ENCODE results near the gene SLC16A5.
A peak's percentile ranks its signal among the peaks of the same experiment; 100 is the strongest.

SLC16A5 gene

DNA sequence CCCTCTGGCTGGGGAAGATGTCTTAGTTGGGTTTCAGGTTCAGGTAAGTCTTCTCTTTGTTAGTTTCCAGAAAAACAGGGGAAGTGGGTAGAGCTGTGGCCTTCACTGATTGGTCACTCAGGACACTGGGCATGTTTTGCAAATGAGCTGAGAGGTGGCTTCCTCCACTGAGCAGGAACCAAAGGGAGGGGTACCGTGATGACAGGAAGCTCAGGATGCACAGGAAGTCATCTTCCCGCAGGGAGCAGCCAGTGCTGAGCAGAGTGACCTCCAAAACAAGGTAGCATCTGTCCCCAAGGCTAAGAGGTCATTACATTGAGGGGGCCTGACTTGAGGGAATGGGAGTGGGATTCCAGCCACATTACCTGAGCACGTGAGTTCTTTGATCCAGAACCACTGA is 38.2 kb downstream of the SLC16A5 start:
- no peak for TF ChIP-seq FOXM1 (IDR thresholded peaks at IDR 0.05; ENCODE audit: borderline replicate concordance, low read depth)
- no peak for TF ChIP-seq ZBTB7A (IDR thresholded peaks at IDR 0.05; ENCODE audit: low read depth)

DNA sequence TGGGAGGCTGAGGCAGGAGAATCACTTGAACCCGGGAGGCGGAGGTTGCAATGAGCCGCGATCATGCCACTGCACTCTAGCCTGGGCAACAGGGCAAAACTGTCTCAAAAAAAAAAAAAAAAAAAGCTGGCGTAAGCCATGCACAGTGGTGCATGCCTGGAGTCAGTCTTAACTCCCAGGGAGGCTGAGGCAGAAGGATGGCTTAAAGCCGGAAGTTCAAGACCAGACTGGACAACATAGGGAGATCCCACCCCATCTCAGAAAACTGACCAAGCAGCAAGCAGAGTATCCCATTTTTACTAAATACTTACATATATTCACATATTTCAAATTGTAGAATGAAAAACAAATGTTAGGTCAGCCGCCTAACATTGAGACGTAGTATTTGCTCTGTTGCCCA is 39.2 kb downstream of the SLC16A5 start:
- TF ChIP-seq TEAD4 (IDR thresholded peaks at IDR 0.05) (no peak), YY1 (IDR thresholded peaks at IDR 0.05; ENCODE audit: low read depth) (no peak), EP300 (IDR thresholded peaks at IDR 0.05; ENCODE audit: borderline replicate concordance) (no peak), FOXM1 (IDR thresholded peaks at IDR 0.05; ENCODE audit: borderline replicate concordance, low read depth) (no peak), TCF12 (IDR thresholded peaks at IDR 0.05; ENCODE audit: low read depth) (no peak), EGR1 (IDR thresholded peaks at IDR 0.05) (no peak), RAD21 (IDR thresholded peaks at IDR 0.05; ENCODE audit: low read depth) (no peak), CEBPB (IDR thresholded peaks at IDR 0.05) (no peak)

DNA sequence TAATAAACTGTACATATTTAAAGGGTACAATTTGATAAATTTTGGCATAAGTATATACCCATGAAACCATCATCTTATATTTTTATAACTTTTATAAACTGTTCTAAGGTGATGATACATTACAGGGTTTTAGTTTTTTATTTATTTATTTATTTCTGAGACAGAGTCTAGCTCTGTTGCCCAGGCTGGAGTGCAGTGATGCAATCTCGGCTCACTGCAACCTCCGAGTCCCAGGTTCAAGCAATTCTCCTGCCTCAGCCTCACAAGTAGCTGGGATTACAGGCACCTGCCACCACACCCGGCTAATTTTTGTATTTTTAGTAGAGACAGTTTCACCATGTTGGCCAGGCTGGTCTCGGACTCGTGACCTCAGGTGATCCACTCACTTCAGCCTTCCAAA is 40.2 kb downstream of the SLC16A5 start:
- TF ChIP-seq CEBPB (IDR thresholded peaks at IDR 0.05) = 0 out of 2 replicates have a peak, but pooled peaks have one; percentile 2

DNA sequence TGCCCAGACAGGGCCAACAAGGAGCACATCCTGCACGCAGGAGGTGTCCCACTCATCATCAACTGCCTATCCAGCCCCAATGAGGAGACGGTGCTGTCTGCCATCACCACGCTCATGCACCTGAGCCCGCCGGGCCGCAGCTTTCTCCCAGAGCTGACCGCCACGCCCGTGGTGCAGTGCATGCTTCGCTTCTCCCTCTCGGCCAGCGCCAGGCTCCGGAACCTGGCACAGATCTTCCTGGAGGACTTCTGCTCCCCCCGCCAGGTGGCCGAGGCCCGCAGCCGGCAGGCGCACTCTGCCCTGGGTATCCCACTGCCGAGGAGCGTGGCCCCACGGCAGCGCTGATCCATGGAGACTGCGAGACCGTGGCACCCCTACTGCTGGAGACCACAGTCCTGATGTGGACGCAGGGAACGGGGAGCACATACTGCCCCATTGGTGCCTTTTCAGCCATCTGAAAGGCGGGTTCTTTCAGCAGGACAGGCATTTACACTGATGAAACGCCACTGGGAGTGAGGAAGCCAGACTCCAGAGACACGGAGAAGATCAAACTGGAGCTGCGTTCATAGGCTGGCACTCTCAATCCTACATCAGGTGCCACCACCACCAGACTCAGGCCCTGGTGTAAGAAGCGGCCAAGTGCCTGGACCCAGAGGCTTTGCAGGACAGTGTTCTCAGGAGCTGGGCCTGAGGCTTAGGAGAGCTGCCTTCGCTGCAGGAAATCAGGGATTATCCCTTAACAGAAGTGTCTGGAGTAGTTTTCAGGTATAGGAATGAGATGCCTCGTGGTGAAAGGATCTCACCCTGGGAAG is 41.1 kb downstream of the SLC16A5 start:
- TF ChIP-seq CREB1 (IDR thresholded peaks at IDR 0.05; ENCODE audit: low read depth) (no peak), TAF1 (IDR thresholded peaks at IDR 0.05; ENCODE audit: low read depth) (no peak), YY1 (IDR thresholded peaks at IDR 0.05; ENCODE audit: low read depth) (no peak), NFIC (IDR thresholded peaks at IDR 0.05) (no peak), EGR1 (IDR thresholded peaks at IDR 0.05) (no peak)
- TF ChIP-seq, protein P1, sequence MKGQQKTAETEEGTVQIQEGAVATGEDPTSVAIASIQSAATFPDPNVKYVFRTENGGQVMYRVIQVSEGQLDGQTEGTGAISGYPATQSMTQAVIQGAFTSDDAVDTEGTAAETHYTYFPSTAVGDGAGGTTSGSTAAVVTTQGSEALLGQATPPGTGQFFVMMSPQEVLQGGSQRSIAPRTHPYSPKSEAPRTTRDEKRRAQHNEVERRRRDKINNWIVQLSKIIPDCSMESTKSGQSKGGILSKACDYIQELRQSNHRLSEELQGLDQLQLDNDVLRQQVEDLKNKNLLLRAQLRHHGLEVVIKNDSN (IDR thresholded peaks at IDR 0.05) = no peak

DNA sequence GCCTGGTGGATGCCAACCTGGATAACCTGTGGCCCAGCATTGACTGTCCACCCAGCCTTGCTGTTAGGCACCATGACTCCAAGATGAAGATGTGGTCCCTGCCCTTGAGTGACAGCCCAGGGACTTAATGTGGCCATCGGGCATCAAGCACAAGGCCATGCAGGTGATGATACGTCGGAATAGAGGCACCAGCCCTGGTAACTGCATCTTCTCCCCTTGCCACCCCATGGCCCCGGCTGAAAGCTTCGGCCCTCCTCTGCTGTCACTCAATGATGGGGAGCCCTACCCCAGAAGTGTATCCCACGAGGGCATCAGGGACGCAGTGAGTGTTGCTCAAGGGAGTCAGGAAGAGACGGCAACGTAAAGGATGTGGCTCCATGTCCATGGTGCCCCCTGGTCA is 41.8 kb downstream of the SLC16A5 start:
- TF ChIP-seq TEAD4 (IDR thresholded peaks at IDR 0.05) (no peak), TAF1 (IDR thresholded peaks at IDR 0.05; ENCODE audit: low read depth) (no peak), CEBPB (IDR thresholded peaks at IDR 0.05) (no peak), CREB1 (IDR thresholded peaks at IDR 0.05; ENCODE audit: low read depth) (no peak), YY1 (IDR thresholded peaks at IDR 0.05; ENCODE audit: low read depth) (no peak), NFIC (IDR thresholded peaks at IDR 0.05) (no peak)
- TF ChIP-seq, protein P2, sequence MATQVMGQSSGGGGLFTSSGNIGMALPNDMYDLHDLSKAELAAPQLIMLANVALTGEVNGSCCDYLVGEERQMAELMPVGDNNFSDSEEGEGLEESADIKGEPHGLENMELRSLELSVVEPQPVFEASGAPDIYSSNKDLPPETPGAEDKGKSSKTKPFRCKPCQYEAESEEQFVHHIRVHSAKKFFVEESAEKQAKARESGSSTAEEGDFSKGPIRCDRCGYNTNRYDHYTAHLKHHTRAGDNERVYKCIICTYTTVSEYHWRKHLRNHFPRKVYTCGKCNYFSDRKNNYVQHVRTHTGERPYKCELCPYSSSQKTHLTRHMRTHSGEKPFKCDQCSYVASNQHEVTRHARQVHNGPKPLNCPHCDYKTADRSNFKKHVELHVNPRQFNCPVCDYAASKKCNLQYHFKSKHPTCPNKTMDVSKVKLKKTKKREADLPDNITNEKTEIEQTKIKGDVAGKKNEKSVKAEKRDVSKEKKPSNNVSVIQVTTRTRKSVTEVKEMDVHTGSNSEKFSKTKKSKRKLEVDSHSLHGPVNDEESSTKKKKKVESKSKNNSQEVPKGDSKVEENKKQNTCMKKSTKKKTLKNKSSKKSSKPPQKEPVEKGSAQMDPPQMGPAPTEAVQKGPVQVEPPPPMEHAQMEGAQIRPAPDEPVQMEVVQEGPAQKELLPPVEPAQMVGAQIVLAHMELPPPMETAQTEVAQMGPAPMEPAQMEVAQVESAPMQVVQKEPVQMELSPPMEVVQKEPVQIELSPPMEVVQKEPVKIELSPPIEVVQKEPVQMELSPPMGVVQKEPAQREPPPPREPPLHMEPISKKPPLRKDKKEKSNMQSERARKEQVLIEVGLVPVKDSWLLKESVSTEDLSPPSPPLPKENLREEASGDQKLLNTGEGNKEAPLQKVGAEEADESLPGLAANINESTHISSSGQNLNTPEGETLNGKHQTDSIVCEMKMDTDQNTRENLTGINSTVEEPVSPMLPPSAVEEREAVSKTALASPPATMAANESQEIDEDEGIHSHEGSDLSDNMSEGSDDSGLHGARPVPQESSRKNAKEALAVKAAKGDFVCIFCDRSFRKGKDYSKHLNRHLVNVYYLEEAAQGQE (IDR thresholded peaks at IDR 0.05; ENCODE audit: low read depth) = no peak
- TF ChIP-seq, protein P1 (IDR thresholded peaks at IDR 0.05) = no peak
- TF ChIP-seq, protein P3, sequence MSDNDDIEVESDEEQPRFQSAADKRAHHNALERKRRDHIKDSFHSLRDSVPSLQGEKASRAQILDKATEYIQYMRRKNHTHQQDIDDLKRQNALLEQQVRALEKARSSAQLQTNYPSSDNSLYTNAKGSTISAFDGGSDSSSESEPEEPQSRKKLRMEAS (IDR thresholded peaks at IDR 0.05) = no peak

DNA sequence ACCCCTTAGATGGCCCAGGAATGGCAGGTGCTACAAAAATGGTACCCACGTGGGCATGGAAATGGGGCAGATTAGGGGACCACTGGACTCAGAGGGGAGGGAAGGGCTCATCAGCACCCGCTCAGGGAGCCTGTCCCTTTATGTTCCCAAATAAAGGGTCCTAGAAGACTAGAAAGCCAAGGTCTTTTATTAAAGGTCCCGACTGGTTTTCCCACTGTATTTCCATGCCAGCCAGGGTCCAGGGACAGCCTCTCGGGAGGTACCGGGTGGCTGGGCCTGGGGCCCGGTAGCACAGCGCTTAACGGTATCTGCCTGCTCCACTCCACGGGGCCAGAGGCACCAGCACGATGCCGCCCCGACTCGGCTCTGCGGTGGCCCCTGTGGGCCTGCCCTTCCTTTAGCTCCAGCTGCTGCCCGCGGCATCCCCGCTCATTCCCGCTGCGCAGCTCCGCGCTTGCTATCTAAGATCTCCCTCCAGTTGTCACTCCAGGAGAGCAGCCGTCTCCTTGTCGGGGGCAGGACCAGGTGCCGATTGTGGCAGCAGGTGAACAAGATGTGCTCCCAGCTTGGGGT is 42.4 kb downstream of the SLC16A5 start:
- no peak for TF ChIP-seq EP300 (IDR thresholded peaks at IDR 0.05; ENCODE audit: borderline replicate concordance)
- TF ChIP-seq TEAD4 (IDR thresholded peaks at IDR 0.05) = no peak; the same call in 1 of the 2 replicates
- no peak for TF ChIP-seq CREB1 (IDR thresholded peaks at IDR 0.05; ENCODE audit: low read depth)
- no peak for TF ChIP-seq YY1 (IDR thresholded peaks at IDR 0.05; ENCODE audit: low read depth)
- TF ChIP-seq, protein P3 (IDR thresholded peaks at IDR 0.05) = no peak
- TF ChIP-seq NFIC (IDR thresholded peaks at IDR 0.05) = no peak
- TF ChIP-seq EGR1 (IDR thresholded peaks at IDR 0.05) = no peak
- TF ChIP-seq, protein P2 (IDR thresholded peaks at IDR 0.05; ENCODE audit: low read depth) = no peak
- TF ChIP-seq RAD21 (IDR thresholded peaks at IDR 0.05; ENCODE audit: low read depth) = no peak
- no peak for TF ChIP-seq TAF1 (IDR thresholded peaks at IDR 0.05; ENCODE audit: low read depth)
- TF ChIP-seq CEBPB (IDR thresholded peaks at IDR 0.05) = no peak
- no peak for TF ChIP-seq FOXM1 (IDR thresholded peaks at IDR 0.05; ENCODE audit: borderline replicate concordance, low read depth)
- no peak for TF ChIP-seq ZBTB7A (IDR thresholded peaks at IDR 0.05; ENCODE audit: low read depth)

Data from Ishikawa (cell line).